Caki2 (cell line): ENCODE data around the gene PARVA. TPM values are rescaled to one million over a fixed set of nuclear protein-coding genes. Genes with fewer than 3 reads are reported as not detected.

ENCODE experiments used
- DNase-seq: peaks from one replicate; pipeline ENCODE4 v3.0.0-alpha.2; 2015; ENCODE audit warnings: low read depth
- in situ Hi-C: cut with HindIII; loops from 2 replicates; pipeline ENCODE4 v1.10.0; 2016; ENCODE audit warnings: low sequenced_read_pairs, low pct_unique_long_range_greater_than_20kb, mixed read lengths
- total RNA-seq: library from RNA; depleted of rRNA; stranded (reverse); fragments of >200 nt; shearing (Covaris generic); gene quantifications from 2 replicates; pipeline ENCODE4 v1.2.3, GENCODE V29; 2014; ENCODE audit warnings: low replicate concordance

Gene PARVA
- total RNA-seq, 1 experiment from 2014 or later = 14.8 TPM

DNA sequence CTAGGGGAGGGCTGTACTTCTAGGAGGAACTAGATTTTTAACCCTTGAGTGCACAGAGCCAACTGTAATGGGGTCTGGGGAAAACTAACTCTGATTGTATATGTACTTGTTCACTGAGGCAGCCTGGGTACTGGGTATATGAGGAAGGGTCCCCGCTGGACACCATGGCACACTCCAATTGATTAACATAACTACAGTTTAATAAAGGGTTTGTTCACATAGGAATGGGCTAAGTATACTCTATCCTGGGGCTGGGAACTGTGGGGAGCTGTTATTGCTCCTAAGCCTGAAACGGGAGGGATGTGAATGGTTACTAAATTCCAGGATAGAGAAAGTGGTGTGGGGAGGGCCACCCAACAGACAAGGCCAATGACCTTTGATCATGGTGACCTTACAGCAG lies 67.6 kb downstream of the PARVA start:
- in situ Hi-C loops = no loop called here

DNA sequence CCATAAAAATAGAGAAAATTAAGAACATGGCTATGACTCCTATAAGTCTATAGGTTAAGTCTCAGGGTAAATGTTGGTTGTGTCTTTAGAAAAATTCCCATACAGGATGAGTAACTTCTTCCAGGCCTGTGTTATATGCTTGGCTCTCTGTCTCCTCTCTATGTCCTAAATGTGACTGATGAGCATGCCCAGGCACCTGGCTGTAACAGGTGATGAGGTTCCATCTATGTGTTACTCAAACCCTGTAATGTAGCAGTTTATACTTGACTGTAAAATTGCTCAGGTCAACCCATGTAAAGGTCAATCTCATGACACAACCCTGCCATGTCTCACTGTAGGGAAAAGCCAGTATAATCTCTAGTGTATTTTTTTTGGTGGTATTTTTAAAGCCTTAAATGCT lies 69.5 kb downstream of the PARVA start:
- in situ Hi-C loops = no loop called here
- DNase-seq = no peak

More for the DNA sequence above, 67.6 kb downstream of the PARVA start:
- DNase-seq = no peak

DNA sequence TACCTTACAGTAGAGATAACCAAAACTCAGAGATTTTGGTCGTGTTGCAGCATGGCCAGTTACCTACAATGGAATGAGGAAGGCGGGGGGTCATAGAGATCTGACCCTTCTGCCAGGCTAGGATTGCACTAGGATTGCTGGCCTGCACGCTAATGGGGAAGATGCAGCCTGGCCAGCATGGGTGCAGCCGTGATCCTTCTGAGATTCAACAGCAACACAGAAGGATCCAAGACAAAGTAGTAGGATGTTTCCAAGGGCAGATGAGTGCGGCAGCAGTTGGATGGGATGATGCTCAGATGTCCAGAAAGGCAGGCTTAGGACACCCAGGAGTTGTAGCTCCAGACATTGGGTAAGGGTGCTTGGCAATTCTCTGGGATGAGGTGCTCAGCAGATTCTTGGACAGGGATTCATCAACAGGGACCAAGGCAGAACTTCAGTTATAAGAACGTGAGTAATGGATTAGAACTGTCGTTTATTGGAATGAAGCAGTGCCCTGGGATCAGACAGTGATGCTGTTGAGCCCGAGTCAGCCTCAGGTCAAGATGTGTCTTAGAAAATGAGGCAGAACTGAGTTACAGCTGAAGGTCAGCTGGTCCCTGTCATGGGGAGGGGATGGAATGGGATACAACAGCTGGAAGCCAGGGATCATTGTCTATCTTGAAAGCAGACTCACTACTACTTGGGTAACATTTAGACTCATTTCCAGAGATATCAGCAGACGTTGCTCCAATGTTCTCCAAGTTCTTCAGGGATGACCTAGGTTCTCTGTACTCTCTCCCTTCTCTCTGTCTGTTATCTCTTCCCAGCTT lies 71.0 kb downstream of the PARVA start:
- in situ Hi-C loops = no loop called here
- DNase-seq = no peak

DNA sequence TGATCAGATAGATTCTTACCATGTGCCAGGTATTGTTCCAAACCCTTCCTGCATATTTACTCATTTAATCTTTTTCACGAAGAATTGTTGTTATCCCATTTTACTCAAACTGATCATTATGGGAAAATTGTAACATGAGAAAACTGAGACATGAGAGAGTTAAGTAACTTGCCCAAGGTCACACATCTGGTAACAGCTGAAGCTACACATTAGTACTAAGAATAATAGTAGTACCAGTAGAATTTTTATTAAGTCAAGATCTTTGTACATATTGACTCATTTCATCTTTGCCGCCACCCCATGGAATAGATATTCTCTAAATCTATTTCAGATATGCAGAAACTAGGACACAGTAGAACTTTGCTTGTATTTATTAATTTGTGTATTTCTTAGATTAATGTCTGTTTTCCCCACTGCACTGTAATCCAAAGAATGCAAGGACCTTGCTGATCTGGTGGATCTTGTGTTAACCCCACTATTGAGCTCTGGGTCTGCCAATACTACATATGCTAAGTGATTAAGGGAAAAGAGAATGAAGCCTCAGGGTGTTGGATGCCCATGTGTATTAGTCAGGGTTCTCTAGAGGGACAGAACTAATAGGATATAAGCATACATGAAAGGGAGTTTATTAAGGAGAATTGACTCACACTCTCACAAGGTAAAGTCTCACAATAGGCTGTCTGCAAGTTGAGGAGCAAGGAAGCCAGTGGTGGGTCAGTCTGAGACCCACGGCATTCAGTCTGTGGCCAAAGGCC lies 72.8 kb downstream of the PARVA start:
- no peak for DNase-seq
- in situ Hi-C loops = no loop called here

DNA sequence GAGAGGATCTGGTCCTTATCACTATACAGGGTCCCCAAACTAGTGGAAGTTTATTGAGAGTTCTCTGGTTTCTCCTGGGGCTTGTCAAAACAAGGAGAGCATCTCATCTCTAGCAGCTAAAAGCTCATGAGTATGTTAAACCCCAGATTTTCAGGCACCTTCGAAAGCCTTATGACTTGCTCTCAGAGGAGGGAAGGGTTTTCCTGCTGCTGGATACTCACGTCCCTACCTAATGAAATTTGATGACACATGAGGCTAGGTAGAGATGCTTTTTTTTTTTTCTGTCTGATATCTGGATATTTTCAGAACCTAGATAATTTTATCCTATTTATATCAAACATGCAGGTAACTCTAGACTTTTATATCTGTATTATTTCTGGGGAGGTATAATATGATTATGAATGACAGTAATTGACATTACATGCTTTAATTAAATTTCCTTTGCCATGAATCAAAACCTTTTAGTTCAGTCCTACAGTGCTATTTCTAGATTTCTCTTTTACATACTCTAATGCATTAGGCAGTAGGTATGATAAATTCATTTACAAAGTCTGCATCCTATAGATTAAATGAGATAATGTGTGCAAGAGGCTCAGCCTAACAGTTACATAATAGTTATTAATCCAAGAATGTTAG lies 73.9 kb downstream of the PARVA start:
- DNase-seq = no peak
- in situ Hi-C loops = no loop called here

DNA sequence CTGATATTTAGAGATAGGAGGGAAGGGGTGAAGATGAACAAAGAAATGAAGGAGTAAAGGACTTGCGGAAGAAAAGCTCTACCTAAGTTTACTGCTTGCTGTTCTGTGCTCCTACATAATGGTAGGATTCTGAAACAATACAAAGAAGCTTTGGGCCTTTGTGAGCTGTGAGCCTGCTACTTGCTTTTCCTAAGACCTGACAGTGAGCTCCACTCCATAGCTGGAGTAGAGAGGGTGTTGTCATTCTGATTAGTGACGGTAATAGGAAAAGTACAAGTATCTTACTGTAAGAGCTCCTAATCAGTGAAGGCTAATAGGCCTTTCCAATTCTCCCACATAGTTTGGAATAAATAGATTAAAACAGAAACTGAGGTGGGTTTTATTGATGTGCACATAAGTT lies 75.9 kb downstream of the PARVA start:
- in situ Hi-C loops = no loop called here
- DNase-seq = no peak

DNA sequence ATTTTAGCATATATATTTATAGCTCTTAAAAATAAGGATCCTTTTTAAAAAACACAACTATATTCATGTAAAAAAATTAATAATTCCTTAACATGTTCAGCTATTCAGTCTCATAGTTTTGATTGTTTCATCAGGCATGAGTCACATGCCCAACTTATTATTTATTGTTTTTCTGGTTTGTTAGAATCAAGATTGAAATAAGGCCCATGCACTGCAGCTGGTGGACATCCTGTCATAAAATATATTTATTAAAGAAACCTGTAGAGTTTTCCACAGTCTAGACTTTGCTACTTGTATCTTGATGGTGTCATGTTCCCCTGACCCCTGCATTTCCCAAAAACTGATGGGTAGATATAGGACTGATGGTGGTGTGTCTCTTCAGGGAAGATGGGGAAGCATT lies 77.4 kb downstream of the PARVA start:
- in situ Hi-C loops = no loop called here
- DNase-seq = no peak

DNA sequence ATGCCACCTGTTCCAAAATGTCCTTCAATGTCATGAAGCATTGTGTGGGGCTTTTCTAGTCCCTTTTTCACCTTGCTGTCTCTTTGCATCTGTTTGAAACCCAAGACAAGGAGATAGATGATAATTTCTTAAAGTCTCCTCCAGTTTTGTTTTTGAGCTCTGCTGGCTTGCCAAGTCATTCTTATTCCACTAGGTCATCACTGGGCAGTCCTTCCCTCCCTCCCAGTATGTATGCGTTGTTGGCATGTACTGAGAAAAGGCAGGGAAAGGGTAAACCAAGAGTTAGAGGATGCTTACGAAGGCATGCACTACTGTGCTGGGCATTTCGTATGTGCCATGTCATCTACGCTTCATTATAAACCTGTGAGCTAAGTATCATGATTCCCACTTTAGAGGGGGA lies 78.6 kb downstream of the PARVA start:
- DNase-seq = no peak
- in situ Hi-C loops = no loop called here

DNA sequence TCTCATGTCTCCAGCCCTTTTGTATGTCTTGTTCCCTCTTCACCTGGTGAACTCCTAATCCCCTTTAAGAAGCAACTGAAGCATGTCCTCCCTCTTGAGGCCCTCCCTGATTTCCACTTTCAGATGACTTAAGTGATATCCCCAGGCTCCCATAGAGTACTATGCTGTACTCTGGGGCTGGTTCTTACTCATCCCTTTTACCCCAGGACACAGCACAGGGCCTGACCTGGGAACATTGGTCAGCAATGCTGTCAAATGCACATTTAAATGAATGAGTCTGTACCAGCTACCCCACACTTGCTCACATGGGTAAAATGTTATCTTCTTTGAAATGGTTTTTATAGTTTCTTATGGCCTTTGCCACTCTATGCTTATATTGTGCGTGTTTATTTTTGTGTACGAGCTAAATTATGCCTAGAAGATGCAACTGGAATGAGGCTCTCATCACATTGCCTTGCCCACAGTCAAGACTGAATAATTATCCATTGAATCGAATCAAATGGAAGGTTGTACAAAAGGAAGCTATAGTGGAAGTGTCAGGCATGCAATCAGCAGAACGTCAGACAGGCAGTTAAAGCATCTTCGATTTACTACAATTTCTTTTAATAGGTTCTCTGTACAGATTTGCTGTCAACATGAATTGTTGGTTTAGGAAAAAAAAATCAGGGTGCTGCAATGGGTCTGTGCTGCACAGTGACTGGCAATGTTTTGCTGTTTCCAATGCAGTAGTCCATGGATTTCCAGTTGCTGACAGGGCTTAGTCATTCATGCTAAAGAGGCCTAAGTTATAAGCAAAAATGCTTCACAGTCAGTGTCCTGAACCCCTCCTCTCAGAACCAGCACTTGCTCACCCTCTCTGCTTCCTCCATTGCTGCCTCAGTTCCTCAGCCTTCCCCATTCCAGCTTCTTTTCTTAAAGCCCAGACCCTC lies 79.5 kb downstream of the PARVA start:
- no peak for DNase-seq
- in situ Hi-C loops = no loop called here

DNA sequence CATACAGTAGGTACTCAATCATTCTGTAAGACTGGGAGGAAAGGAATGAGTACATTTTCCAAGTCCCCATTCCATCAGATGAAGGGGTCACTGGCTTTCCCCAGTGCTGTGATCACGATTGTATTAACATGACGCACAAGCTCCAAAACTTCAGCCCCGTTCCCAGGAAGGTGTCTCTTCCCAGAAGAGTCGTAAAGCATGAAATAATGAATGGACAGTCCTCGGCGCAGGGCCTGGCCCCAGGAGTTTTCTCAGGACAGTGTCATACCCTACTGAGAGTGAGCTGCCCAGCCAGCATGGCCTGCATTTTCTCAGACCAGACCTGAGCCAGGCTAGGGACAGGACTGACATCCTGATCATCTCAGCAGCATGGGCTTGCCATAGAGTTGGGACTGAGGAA lies 80.7 kb downstream of the PARVA start:
- in situ Hi-C loops = no loop called here

DNA sequence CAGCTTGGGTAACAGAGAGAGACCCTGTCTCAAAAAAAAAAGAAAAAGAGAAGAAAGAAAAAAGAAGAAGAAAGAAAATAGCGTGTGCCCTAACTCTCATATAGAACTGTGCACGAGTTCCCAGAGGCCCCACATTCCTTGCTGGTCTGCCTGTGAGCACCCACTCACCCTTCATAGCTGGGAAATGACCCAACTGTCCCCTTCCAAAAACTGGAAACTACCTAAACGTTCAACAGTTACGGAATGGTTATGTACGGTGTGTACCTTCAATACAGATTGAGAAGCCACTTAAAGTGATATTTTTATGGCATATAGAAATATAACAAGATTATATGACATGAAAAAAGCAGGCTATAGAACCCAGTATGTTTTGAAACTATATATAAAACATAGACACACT lies 82.0 kb downstream of the PARVA start:
- in situ Hi-C loops = no loop called here
- no peak for DNase-seq

More for the DNA sequence above, 80.7 kb downstream of the PARVA start:
- DNase-seq = no peak

DNA sequence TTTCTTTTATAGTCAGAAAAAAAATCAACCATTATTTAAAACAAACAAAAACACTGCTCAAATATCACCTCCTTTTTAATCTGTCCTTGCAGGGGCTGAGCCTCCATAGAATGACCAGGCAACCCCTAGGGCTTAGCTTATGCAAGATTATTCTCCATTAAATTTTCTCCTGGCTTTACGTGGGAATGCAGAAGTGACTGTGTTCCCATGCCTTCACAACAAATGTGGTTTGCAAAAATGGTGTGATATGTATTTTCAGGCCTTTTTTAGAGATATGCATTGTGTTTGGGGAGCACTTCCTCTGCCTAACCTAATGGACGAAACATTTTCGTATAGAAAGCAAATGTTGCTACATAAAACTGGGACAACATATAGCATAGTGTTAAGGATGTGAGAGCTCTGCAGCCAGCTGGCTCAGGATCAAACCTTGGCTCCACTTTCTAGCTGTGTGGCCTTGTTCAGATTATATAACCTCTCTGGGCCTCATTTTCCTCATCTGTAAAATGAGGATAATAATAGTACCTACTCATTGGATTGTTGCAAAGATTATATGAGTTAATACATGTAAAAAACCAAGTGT lies 82.6 kb downstream of the PARVA start:
- in situ Hi-C loops = no loop called here
- DNase-seq = no peak

DNA sequence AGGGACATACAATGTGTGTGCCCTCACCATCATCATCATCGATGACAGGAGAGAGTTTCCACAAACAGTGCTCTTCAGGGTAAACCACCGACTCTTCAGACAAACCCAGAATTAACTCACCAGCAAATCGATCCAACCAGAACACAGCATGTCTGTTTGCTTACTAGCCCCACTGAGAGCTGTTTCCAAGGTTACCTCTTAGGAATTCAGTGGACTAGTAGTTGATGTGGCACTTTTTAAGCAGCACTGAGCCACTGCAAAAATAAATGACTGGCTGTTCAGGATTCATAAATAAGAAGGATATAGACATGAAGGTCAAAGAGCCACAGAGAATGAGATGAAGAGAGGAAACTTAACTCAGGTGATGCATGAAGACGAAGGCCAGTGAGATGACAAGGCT lies 83.1 kb downstream of the PARVA start:
- no peak for DNase-seq
- in situ Hi-C loops = no loop called here

DNA sequence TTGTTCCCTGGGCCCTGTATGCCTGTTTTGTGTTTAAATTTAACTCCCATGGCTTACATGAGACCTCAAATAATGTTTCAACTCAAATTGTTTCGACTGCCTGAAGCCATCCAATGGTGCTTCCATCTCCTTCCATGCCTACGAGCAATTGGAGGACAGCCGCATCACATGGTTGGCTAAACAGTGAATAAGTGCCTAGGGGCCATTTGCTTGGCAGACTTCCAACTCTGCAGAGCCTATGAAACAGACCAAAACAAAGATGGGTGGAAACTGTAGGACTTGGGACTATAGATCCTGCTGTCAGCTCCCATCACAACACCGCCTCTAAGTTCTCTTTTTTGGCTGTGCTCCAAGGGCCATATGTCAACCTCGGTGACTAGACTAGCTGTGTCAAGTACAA lies 84.1 kb downstream of the PARVA start:
- in situ Hi-C loops = no loop called here
- DNase-seq = no peak

DNA sequence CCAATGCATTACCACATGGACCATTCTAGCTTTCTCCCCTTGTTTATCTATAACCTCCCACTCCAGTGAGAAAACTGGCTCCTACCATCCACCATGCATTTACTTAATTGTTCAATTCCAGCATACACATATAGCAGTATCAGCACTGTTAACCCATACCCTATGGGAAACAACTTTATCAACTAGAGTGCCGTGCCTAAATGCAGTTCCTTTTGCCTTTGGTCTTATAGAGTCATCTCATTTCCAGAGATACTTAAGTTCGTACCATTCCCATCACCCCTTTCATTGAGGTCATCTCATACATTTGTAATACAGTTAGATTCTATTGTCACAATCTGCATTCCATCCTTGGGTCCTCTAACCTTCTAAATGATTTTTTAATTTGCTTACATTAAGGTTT lies 86.9 kb downstream of the PARVA start:
- in situ Hi-C loops = no loop called here
- DNase-seq = no peak

DNA sequence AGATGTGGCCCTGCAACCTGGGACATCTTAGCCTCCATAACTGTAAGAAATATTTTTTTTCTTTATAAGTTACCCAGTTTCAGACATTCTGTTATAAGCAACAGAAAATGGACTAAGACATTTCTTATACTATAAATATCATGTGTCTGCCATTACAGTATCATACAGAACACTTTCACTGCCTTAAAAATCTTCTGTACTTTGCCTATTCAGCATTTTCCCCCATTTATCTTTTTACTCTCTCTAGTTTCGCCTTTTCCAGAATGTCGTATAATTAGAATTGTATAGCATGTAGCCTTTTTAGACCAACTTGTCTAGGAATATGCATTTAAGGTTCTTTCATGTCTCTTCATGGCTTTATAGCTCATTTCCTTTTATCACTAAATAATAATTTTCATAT lies 88.0 kb downstream of the PARVA start:
- DNase-seq = no peak
- in situ Hi-C loops = no loop called here

DNA sequence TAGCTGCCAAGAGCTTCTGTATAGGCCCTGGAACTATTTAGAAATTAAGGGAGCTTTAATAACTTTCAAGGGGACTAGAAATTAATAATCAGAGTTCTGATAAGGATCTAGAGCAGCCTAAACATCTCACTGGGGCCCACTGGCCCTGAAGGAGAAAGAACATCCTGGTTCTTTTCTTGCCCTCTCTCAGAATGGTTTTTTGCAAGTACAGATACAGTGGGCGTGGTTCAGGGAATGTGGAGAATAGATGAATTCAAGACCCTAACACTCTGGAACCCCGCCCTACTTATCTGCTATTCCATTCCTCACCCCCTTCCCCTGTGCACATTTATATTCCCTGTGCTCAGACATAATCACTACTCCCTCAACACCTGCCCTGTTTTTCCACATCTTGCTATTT lies 90.2 kb downstream of the PARVA start:
- in situ Hi-C loops = no loop called here
- no peak for DNase-seq

DNA sequence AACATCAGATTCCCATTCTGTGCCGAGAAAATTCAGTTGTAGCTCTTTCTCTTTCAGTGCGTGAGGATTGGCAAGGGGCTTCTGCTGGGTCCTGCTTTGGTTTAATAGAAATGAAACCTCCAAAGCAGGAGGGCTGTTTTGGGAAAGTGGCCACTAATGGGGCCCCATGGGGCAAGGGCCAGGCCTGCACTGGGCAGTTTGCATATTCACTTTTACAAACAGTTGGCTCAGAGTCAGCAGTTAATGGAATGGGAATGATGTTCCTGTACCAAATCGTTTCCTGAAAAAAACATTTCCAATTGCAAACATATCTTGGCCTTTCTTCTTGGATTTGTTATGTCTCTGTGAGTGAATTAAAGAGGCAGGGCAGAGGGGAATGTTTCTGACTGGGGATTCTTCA lies 92.1 kb downstream of the PARVA start:
- in situ Hi-C loops = no loop called here
- no peak for DNase-seq
